Adrenal gland (tissue), 12 donors: ENCODE measurements around the gene IRX2. TPM values are rescaled to one million over a fixed set of nuclear protein-coding genes. Genes with fewer than 3 reads are reported as not detected.
A peak's percentile ranks its signal among the peaks of the same experiment; 100 is the strongest.

Experiments used
- DNase-seq, 7 donors: peaks; one replicate each; pipeline ENCODE4 v3.0.0-alpha.2; 2019 to 2020
- H3K27ac ChIP-seq, 5 donors: fragments of 200-600 bp; sonication (generic) in 4 of 5; 1 replicate in 3 of 5; 2 replicates in 2 of 5; pipeline versions ENCODE4 v1.5.1 to v1.8.0; 2016 to 2020; ENCODE audit warnings: mild to moderate bottlenecking in 1 of 5
- H3K27me3 ChIP-seq: fragments of 200-600 bp; 2 replicates; pipeline ENCODE4 v1.8.0; 2021
- H3K36me3 ChIP-seq, 2 donors: fragments of 200-600 bp; replicated peaks in 1 of 2; 1 replicate in 1 of 2; 2 replicates in 1 of 2; pipeline versions ENCODE4 v1.5.1 to v1.8.0; 2018 to 2022
- H3K4me1 ChIP-seq, 2 donors: fragments of 200-600 bp; replicated peaks in 1 of 2; 1 replicate in 1 of 2; 2 replicates in 1 of 2; pipeline versions ENCODE4 v1.5.1 to v1.8.0; 2018 to 2021
- H3K4me3 ChIP-seq, 4 donors: fragments of 200-600 bp; sonication (generic) in 3 of 4; one replicate each; pipeline ENCODE4 v1.5.1; 2016 to 2018
- H3K9me3 ChIP-seq, 3 donors: fragments of 200-600 bp; sonication (generic) in 1 of 3; replicated peaks in 1 of 3; 1 replicate in 2 of 3; 2 replicates in 1 of 3; pipeline versions ENCODE4 v1.5.1 to v1.8.0; 2016 to 2021
- CTCF ChIP-seq, 6 experiments: fragments of 450-650 bp in 4 of 6; fragments of 200-600 bp in 2 of 6; sonication (generic) in 1 of 6; IDR thresholded peaks; 1 replicate in 5 of 6; 2 replicates in 1 of 6; pipeline versions ENCODE4 v1.5.1 to v1.8.0; 2016 to 2021; ENCODE audit warnings: antibody characterized with exemption in 6 of 6, mild to moderate bottlenecking in 2 of 6, moderate library complexity in 1 of 6
- POLR2A ChIP-seq, 2 donors: fragments of 450-650 bp; IDR thresholded peaks; one replicate each; pipeline ENCODE4 v1.6.1; 2017; ENCODE audit warnings: antibody characterized with exemption in 2 of 2, mild to moderate bottlenecking in 2 of 2, moderate library complexity in 1 of 2
- WGBS, 4 donors: extraction: QIAGEN DNeasy Blood & Tissue Kit in 2 of 4; methylation state at CpG; one replicate each; pipeline versions ENCODE4 v1.1.5 to v1.1.7; 2013 to 2017; 5-methylcytosine and 5-hydroxymethylcytosine counted together
- intact Hi-C, 2 donors: fragments of 100-400 bp; cut with DNase I; formaldehyde crosslinking; loops; one replicate each; pipeline versions ENCODE4 v1.14.1 to v1.15.0; 2022 to 2023
- polyA plus RNA-seq, 3 donors: library from polyadenylated mRNA; stranded (reverse); fragments of 200-250 nt in 2 of 3; fragments of 350-450 nt in 1 of 3; fragmentation: Illumina TruSeq in 1 of 3; extraction: RNeasy Lipid Tissue Mini Kit (QIAGEN cat#74804) in 1 of 3; gene quantifications; one replicate each; pipeline ENCODE4 v1.2.3, GENCODE V29; 2013 to 2014
- total RNA-seq, 9 donors: library from RNA; depleted of rRNA in 4 of 9; stranded (reverse); fragments of >200 nt in 4 of 9; fragments of 120-200 nt in 1 of 9; fragmentation: NEBNext Ultra II Directional in 1 of 9; extraction: Animal tissue kit (Norgen Biotek cat#: 25700) in 1 of 9; gene quantifications; one replicate each; pipeline versions ENCODE4 v1.1.0 to v1.2.4, GENCODE V29; 2013 to 2023
- donor health status: healthy with polysubstance abuse.
- donor health status: Bipolar disorder and iron deficiency.
- donor health status: DM: yes; HTN: yes; CAD: no.
- donor health status: DM: no; HTN: no; CAD: no.
- donor health status: DM: no; HTN: no; CAD: no.
- donor health status: DM: yes; HTN: yes; CAD: no.

The IRX2 gene
- total and polyA plus RNA-seq, 12 donors = 0.08 to 0.40 (median 0.15) TPM; not detected in 4

- TF ChIP-seq CTCF (IDR thresholded peaks at IDR 0.05) (no peak), POLR2A (IDR thresholded peaks at IDR 0.05) (no peak)
- 35 to 53% (median 46%) methylated on average over 10 of the region's 10 CpGs for WGBS, 4 donors
- no peaks in the 10 kb centered on the region for H3K36me3 ChIP-seq
- no peaks in the 10 kb centered on the region for H3K9me3 ChIP-seq
- DNase-seq = no peak
- H3K4me1 ChIP-seq = no peaks in the 10 kb centered on the region
- intact Hi-C loops = no loop called here
- no peaks in the 10 kb centered on the region for H3K27me3 ChIP-seq
- H3K27ac ChIP-seq = no peak overlapping the region
- H3K4me3 ChIP-seq = no peak overlapping the region
Observed at GRCh38 chr5:2701592-2701991, 49.9 kb downstream of the IRX2 start.

GRCh38 chr5:2700876-2701275, 50.6 kb downstream of the IRX2 start:
- WGBS, 4 donors = 45 to 56% (median 49%) methylated on average over 8 of the region's 8 CpGs
- peak in 1 of 7 donors; percentile 3 for DNase-seq
- intact Hi-C loops = no loop called here
- H3K27ac ChIP-seq = no peak overlapping the region
- no peaks in the 10 kb centered on the region for H3K27me3 ChIP-seq
- no peaks in the 10 kb centered on the region for H3K9me3 ChIP-seq
- no peaks in the 10 kb centered on the region for H3K36me3 ChIP-seq
- no peak for TF ChIP-seq POLR2A (IDR thresholded peaks at IDR 0.05)
- TF ChIP-seq CTCF (IDR thresholded peaks at IDR 0.05) = no peak
- no peak overlapping the region for H3K4me3 ChIP-seq
- no peaks in the 10 kb centered on the region for H3K4me1 ChIP-seq

DNA sequence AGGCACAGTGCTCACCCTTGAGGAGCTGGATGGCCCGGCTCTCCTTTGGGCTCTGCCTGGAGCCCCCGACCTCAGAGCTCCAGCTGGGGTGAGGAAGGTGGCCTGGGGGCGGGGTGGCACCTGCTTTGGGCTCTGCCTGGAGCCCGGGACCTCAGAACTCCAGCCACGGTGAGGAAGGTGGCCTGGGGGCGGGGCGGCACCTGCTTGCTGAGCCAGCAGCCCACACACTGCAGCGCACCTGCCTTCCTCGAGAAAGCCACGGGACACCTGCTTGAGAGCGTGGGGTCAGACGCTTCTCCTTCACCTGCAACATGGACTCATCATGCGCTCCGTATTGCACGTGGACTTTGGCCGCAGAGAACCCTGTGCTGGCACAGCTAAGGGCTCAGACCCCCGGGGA, 51.8 kb downstream of the IRX2 start:
- Histone ChIP-seq H3K9me3 (no peaks in the 10 kb centered on the region), H3K27ac (no peak overlapping the region), H3K4me3 (no peak overlapping the region), H3K27me3 (no peaks in the 10 kb centered on the region), H3K36me3 (no peaks in the 10 kb centered on the region), H3K4me1 (no peaks in the 10 kb centered on the region)
- no peak for DNase-seq
- 87 to 100% (median 89%) methylated on average over 3 to 17 of the region's 17 CpGs for WGBS, 4 donors
- TF ChIP-seq CTCF (IDR thresholded peaks at IDR 0.05) (no peak), POLR2A (IDR thresholded peaks at IDR 0.05) (no peak)
- intact Hi-C loops = no loop called here

DNA sequence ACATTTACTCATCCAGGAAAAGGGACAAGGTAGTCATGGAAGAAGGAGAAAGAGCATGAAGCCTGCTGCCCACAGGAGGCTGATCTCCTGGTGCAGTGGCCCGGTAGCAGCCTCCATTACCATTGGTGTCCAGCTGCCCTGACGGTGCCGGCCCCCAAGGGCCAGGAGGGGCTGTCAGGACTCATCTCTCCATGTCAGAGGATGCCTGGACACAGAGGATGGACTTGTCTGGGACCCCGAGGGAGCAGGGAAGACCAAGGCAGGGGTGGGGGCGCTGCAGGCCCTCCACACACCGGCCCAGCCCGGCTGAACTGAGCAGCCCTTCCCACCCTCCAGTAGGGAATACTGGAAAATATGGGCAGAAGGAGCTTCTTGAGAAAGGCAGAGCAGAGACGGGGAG, 52.2 kb downstream of the IRX2 start:
- TF ChIP-seq POLR2A (IDR thresholded peaks at IDR 0.05) (no peak), CTCF (IDR thresholded peaks at IDR 0.05) (no peak)
- DNase-seq = no peak
- H3K4me1 ChIP-seq = no peaks in the 10 kb centered on the region
- H3K9me3 ChIP-seq = no peaks in the 10 kb centered on the region
- intact Hi-C loops = no loop called here
- 84 to 88% (median 86%) methylated on average over 7 to 8 of the region's 8 CpGs for WGBS, 4 donors
- H3K4me3 ChIP-seq = no peak overlapping the region
- no peaks in the 10 kb centered on the region for H3K36me3 ChIP-seq
- H3K27ac ChIP-seq = no peak overlapping the region
- no peaks in the 10 kb centered on the region for H3K27me3 ChIP-seq
